ENCODE results near the gene BANP.
"Not testable (repeated sequence)": the region's sequence is repeated elsewhere in the genome, so short reads cannot be mapped to it uniquely, and the experiment has no call there.

Gene BANP

GRCh38 chr16:87982581-87983041, 31.4 kb downstream of the BANP start:
- no peak for DNase-seq (ENCODE audit: low spot score)
- in situ Hi-C loops (cut with MboI; ENCODE audit: low sequenced_read_pairs, unreplicated experiment), result no loop called here
- TF ChIP-seq CTCF (IDR thresholded peaks at IDR 0.05; ENCODE audit: borderline replicate concordance, control extremely low read depth, extremely low read depth, insufficient read depth, missing control alignments), result no peak

GRCh38 chr16:87983072-87983736, 32.0 kb downstream of the BANP start:
- peak; percentile 1 for TF ChIP-seq CTCF (IDR thresholded peaks at IDR 0.05; ENCODE audit: borderline replicate concordance, control extremely low read depth, extremely low read depth, insufficient read depth, missing control alignments)
- in situ Hi-C loops (cut with MboI; ENCODE audit: low sequenced_read_pairs, unreplicated experiment); DNase-seq (ENCODE audit: low spot score): not testable (repeated sequence)

- in situ Hi-C loops (cut with MboI; ENCODE audit: low sequenced_read_pairs, unreplicated experiment); DNase-seq (ENCODE audit: low spot score): not testable (repeated sequence)
Measured at GRCh38 chr16:87983737-87984097, 32.5 kb downstream of the BANP start.

- DNase-seq (ENCODE audit: low spot score); in situ Hi-C loops (cut with MboI; ENCODE audit: low sequenced_read_pairs, unreplicated experiment): not testable (repeated sequence)
Measured at GRCh38 chr16:87984180-87984579, 32.9 kb downstream of the BANP start.

- DNase-seq (ENCODE audit: low spot score), result no peak
- in situ Hi-C loops (cut with MboI; ENCODE audit: low sequenced_read_pairs, unreplicated experiment), result no loop called here
- TF ChIP-seq CTCF (IDR thresholded peaks at IDR 0.05; ENCODE audit: borderline replicate concordance, control extremely low read depth, extremely low read depth, insufficient read depth, missing control alignments), result no peak
Measured at GRCh38 chr16:87984632-87985267, 33.5 kb downstream of the BANP start.

- DNase-seq (ENCODE audit: low spot score); in situ Hi-C loops (cut with MboI; ENCODE audit: low sequenced_read_pairs, unreplicated experiment): not testable (repeated sequence)
Measured at GRCh38 chr16:87985493-87985892, 34.3 kb downstream of the BANP start.

- in situ Hi-C loops (cut with MboI; ENCODE audit: low sequenced_read_pairs, unreplicated experiment); DNase-seq (ENCODE audit: low spot score): not testable (repeated sequence)
Measured at GRCh38 chr16:87986361-87986849, 35.2 kb downstream of the BANP start.

GRCh38 chr16:87988596-87988995, 37.4 kb downstream of the BANP start:
- DNase-seq (ENCODE audit: low spot score); in situ Hi-C loops (cut with MboI; ENCODE audit: low sequenced_read_pairs, unreplicated experiment): not testable (repeated sequence)

GRCh38 chr16:87990254-87990653, 39.0 kb downstream of the BANP start:
- DNase-seq (ENCODE audit: low spot score); in situ Hi-C loops (cut with MboI; ENCODE audit: low sequenced_read_pairs, unreplicated experiment): not testable (repeated sequence)

GRCh38 chr16:87992142-87992541, 40.9 kb downstream of the BANP start:
- in situ Hi-C loops (cut with MboI; ENCODE audit: low sequenced_read_pairs, unreplicated experiment); DNase-seq (ENCODE audit: low spot score): not testable (repeated sequence)
